NCI-H345 treated with DMSO at 0.1 percent for 48 hours (cell line): ENCODE results near the gene TSHZ2.
"Not testable (repeated sequence)": the region's sequence is repeated elsewhere in the genome, so short reads cannot be mapped to it uniquely, and the experiment has no call there.

Source experiments
- DNase-seq: peaks from one replicate; lab custom pipeline; 2025; ENCODE audit not compliant: unreplicated experiment; lab: John Stamatoyannopoulos, UW

The TSHZ2 gene

DNA sequence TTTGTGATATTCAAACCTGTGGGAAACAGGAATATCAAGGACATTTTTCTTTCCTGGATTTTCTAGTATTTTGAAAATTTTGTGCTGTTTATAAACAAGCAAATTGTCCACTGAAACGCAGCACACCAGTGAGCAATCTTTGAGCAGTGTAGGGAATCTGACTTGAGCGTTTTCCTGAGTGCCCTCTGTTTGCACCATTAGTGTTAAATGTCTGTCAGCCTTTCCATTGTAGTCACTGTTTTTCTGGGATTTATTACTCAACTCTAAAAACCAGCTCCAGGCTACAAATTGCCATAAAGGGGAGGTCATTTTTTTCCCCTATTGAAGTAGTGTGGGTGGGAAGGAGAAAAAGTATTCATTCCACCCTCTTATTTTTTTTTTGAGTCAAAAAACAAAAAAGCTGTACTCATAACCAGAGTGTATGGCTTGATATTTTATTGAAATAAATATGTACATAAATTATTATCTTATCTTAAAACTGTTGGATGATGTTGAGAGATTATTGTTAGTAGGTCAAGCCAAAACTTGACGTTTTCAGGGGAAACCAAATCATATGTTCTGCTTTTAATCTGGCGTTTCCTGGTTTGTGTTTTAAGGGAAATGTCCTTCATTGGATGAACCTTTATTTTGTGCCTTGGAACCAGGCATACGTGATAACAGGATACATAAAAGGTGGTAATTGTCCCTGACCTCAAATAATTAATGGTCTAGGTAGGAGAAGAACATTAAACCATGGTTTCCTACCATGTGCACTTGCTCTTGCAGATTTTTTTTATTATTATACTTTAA lies 51.8 kb downstream of the TSHZ2 start:
- no peak for DNase-seq

DNA sequence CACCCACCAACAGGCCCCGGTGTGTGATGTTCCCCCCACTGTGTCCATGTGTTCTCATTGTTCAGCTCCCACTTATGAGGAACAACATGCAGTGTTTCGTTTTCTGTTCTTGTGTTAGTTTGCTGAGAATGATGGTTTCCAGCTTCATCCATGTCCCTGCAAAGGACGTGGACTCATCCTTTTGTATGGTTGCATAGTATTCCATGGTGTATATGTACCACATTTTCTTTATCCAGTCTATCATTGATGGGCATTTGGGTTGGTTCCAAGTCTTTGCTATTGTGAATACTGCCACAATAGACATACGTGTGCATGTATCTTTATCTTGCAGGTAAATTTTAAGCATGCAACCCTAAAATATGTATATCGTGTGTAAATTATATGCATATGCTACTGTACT lies 52.5 kb downstream of the TSHZ2 start:
- DNase-seq, result not testable (repeated sequence)

DNA sequence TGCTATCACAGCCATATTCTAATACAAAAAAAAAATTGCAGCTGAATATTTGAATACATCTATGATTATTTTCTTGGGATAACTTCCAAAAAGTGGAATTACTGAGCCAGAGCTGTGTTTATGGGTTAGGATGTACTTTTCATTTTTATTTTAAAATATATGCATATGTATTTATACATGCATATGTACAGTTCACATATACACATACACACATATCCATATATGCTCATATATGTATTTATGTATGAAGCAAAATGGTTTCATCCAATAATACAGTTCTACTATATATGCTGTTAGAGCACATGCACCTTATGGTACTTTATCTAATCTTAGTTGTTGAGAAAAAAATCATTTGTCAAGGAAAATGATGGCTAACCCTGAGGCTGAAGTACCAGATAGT lies 54.9 kb downstream of the TSHZ2 start:
- no peak for DNase-seq

DNA sequence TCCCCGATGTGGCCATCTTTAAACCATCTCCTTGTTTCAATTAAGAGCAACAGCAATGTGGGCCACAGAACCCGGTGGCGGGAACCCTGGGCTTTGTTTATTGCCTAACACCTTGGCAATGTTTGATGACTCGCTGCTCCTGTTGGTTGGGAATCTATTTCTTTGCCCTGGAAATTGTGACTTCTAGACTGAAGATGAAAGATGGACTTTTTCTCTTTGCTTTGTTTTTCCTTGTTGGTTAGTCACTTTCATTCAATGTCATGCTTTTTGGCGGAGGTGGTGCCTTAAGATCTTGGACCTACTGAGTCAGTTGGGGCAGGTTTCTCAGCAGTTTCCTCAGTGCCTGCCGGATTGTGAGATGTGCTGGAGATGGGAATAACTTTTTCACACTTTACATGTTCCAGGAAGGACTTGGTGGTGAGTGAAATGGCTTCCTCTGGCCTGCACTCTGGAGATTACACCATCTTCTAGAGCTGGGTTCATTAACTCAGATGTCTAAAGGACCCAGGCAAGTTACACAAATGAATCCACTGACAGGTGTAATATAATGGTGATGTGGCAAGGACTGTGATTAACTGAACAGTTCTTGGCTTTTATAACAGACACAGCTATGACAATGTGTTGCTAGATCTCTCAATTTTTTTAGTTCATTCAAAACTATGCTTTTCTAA lies 56.3 kb downstream of the TSHZ2 start:
- DNase-seq, result no peak

DNA sequence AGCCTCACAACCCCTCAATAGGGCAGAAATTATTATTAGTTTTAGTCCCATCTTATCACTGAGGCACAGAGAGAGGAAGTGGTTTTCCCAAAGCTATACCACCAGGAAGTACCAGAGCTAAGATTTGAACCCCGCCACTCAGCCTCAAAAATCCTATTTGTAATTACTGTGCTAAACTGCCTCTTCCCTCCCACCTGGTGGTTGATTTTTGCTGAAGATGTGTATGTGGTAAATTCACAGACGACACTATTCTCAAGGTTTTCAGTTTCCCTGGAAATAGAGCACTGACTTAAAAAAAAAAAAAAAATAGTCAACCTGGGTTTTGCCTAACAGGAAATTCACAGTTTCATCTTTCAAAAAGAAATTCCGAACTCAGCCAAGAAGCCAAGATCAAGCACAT lies 57.9 kb downstream of the TSHZ2 start:
- no peak for DNase-seq

DNA sequence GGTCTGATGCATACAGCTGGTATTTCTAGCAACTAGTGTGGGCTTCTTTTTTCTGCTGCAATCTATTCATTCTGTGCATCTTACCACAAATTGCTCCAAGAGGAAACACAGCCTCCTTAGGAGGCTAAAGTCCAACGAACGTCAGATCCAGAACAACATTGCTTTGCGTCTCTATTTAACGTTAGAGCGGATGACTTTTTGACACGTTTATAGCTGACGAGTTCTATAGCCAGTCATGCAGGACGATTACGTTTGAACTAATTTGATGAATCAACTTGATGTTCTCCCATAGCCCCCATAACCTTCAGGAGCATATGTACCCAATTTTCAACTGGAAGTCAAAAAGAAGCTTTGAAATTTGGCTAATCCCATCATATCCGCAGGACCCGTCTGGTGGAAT lies 59.9 kb downstream of the TSHZ2 start:
- no peak for DNase-seq

DNA sequence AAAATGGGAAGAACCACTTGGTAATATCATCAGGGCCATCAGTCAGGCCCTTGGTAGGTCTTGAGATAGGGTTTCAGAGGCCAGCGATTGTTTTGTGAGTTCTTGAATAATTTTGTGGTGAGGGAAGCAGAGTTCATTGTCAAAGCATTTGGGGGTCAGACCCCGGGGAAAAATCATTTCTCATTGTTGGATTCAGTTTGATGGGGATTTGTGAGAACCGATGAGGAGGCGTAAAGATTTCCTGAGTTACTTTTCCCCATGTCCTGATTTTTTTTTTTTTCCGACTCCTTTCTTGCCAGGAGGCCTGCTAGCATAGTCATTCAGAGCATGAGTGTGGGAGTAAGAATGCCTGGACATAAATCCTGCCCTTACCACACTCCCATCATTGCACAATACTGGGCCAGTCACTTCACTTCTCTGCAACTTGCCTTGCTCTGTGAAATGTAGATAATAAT lies 60.3 kb downstream of the TSHZ2 start:
- DNase-seq, result no peak

DNA sequence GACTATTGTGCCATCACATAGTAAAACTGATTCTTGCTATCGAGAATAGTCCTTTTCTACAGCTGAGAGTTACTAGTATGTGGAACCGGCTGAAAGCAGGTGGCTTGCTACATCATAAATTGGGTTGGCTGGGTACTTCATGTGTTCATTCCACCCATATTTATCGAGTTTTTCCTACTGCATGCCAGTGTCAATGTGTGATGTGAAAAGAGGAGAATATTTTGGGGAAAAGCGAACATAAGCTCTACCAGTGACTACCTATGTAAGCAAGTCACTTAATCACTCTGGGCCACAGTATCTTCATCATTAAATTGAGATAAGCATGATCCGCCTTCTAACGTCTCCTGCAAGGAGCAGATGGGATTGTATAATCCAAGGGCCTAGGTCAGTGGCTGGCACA lies 61.0 kb downstream of the TSHZ2 start:
- DNase-seq, result no peak

DNA sequence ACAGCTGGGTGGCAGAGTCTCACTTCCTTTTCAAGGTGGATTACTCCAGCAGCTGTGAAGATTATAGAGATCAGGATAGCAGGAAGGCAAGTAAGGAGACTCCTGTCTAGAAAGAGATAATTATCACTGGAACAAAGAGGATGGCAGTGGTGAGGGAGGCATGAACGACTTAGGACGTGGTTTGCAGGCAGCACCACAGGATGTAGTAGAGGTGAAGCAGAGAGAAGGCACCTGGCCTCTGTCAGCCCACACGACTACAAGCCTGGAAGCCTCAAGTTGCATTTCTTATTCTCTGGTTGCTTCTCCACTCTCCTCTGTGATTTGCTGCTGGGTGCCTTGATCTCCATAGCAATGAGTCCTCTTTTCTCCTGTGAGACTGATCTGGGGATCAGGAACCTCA lies 62.7 kb downstream of the TSHZ2 start:
- DNase-seq, result no peak

DNA sequence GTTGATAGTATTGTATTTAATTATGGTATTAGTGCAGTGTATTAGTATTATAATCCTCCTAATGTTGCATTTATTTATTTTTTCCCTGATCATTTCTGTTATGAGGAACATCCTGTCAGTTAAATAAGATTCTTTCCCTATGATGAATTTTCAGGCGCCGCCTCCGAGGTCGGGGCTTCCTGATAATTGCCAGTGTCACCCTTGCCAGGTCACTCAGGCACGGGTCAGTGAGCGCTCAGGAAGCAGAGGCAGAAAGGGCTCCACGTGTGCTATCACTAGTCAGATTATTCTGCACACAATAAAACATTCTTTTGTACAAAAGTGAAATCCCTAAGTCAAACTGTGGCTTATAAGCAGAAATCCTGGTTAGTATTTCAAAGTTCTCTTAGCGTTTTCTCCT lies 64.8 kb downstream of the TSHZ2 start:
- DNase-seq, result no peak

DNA sequence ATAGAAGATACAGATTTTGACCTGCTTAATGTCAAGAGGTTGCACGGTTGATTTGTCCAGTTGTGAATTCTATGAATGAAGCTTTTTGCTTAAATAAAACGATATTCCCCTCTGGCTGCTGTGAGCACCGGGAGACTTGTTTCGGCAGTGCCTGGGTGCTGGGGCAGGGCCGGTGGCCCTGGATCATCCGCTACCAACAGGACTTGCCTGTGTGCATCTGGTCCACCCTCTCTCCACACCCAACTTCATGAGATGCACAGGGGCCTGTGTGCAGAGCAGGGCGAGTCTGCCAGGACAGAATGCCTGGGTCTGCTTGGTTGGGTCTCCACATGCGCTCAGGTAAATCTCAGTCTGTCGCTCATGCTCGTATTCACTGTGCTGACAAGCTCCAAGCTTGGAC lies 65.5 kb downstream of the TSHZ2 start:
- DNase-seq, result no peak

DNA sequence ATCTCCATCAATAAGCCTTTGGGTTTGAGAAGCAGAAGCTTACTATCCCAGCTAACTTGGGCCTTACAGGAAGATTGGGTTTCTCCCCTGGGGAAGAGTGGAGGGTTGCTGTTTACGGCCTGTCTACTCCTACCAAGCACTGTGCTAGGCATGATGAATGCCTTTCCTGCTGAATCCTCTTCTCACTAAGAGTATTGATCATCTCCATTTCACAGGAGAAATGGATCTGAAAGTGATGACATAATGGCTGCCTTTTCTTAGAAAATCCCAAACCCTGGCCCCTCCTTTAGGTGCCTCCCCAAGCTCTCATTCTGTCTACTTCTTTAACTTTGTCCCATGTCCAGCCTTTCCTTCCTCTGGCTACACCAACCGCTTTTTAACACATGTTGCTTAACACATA lies 66.1 kb downstream of the TSHZ2 start:
- DNase-seq, result no peak

DNA sequence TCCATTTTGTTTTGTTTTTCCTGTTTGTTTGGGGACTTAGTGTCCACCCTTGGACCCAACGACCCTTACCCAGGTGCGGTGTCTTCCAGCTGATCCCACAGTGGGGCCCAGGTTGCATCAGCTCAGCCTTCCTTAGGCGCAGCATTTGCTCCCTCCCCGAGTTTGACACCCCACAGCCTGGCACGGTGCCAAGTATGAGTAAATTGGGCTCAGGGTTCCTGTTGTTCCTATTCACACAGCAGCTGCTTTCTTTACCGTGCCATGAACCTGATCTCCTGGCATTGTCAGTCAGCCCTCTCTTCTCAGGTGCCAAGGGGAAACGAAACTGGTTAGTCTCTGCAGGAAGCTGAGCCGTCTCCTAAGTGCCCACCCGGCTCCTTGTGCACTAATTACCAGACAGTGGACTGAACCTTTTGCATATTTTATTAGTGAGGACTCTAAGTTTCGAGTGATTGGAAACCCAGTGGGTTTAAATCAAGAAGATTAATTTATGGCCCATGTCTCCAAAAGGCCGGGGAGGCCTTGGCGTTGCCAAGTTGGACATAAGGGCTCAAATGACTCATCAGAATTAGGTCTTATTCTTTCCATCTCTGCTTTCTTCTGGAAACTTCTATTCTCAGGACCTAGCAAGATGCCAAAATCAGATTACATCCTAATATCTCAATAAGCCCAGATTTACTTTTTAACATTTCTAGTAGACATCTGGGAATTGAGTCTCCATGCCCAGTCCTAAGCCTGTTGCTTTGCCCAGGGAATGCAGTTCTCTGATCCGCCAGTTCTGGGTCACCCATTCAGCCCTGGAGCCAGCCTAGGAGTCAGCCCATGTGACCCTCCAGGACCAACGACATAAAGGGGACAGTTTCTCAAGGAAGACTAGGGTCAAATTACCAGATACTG lies 68.8 kb downstream of the TSHZ2 start:
- peak; percentile 97 for DNase-seq

DNA sequence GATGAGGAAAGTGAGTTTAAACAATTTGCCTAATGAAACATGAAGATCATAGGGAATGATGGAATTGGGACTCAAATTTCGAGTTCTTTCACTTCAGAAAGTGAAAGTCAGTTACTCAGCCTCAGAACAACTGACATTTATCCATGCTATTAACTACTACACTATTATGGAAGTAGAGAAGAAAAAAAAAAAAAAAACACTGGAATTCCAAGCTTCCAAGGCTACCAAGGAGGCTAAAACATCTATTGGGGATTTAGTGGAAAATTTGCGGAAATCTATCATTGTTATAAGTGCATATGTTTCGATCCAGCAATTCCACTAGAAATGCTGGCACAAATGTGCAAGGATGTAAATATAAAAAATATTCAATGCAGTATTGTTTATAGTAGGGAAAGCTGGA lies 70.4 kb downstream of the TSHZ2 start:
- DNase-seq, result no peak

DNA sequence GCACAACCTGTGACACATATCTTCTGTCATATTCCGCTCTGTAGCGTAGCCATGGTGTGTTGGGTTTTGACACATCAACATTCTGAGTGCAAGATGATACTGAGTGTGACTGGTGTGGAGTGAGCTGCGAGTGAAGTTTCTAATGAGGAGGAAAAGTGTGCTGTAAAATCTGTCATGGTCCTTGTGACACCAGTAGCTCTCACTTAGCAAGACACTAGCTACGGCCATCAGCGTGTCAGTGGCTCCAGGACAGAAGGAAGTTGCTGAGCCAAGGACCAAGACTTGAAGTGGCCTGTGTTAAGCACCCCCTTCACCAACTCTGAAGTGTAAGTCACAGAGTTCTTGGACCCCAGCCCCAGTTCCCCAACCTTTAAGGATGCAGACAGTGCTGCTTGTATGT lies 72.1 kb downstream of the TSHZ2 start:
- no peak for DNase-seq

DNA sequence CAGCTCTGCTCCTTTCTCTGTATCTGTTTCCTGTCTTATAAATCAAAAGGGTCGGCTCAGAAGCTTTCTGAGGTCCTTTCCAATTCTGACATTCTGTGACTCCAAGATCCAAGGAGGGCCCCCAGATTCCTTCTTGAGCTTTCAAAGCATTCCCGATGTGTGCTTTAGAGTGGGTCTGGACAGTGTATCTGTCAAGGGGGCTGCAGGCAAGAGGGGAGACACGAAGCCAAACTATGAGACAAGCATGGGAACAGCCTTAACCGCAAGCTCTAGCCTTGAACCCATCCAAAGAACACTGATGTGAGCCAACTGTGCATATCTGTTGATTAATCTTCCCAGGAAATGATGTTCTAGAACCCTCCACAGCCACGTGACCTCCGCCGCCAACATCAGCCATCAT lies 73.8 kb downstream of the TSHZ2 start:
- no peak for DNase-seq

DNA sequence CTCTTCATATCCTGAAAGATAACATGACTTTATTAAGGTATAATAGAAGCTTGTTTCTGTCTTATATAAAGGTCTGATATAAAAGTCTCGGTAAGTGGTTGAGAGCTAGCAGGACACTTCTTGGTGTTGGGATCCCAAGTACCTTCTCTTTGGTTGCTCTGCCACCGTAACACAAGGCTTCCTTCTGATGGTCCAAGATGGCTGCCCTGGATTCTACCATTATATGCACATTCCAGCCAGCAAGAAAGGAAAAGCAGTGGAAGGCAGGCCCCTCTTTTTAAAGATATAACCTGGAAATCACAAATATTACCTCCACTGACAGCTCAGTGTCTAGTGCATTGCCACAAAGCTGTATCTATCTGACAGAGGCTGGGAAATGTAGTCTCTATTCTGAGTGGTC lies 75.0 kb downstream of the TSHZ2 start:
- DNase-seq, result no peak

DNA sequence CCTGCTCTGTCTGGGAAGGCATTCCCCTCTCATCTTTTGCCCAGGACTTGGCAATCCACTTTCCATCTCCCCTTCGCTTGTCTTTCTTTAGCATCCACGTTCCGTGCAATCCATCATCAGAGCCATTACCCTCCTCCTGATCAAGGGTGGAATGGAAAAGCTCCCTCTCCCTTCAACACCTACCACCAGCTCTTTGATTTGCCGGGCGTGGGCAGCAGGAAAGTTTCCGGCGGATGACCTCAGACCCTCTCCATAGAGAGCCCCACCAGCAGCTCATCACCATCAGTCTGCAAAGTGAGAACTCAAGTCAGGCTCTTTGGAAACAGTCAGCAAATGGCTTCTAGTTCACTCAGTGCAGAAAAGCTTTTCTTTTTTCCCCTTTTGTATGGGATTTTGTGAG lies 76.2 kb downstream of the TSHZ2 start:
- DNase-seq, result no peak

DNA sequence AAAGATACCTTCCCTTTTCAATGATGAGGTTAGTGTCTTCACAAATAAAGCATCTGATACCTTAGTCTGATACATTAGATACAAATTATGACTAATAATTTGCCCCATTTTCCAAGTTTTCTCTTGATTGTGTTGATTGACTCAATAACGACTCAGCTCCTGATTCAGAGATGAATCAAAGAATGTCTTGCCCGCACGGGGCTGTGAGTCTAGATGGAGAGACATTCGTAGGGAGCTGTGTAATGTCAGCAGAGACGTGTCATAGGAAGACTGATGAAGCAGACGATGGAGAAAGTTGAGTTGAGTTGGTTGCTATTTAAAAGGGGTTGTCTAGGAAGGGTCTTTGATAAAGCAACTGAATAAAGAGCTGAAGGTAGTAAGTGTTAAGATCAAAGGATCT lies 78.2 kb downstream of the TSHZ2 start:
- no peak for DNase-seq

DNA sequence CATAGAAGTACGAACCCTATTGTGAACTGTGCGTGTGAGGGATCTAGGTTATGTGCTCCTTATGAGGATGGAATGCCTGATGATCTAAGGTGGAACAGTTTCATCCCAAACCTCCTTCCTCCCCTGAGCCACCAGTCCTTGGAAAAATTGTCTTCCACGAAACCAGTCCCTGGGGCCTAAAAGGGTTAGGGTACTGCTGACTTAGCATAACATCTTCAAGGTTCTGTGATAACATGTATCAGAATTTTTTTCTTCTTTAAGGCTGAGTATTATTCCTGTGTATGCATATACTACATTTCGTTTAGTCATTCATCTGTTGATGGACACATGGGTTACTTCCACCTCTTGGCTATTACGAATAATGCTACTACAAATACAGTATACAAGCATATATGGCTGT lies 80.2 kb downstream of the TSHZ2 start:
- no peak for DNase-seq

DNA sequence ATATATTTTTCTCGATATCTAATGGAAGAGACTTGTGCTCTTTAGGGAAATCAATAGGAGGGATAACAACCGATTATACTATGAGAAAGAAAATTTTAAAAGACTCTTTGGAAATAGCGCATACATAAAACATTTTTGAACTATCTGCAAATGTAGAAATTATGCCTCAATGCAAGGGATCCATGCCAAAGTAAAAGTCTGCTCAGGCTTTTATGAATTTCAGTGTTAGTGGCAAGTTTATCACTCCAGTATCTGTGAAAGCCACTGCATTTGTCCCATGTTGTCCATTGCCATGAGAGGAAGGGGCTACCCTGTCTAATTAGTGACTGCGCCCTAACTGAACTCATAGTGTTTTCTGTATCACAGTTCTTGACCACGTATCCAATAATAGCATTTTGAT lies 81.4 kb downstream of the TSHZ2 start:
- no peak for DNase-seq
